ENCODE results near the gene LY9. TPM values are rescaled to one million over a fixed set of nuclear protein-coding genes. Genes with fewer than 3 reads are reported as not detected.

The LY9 gene
- polyA plus RNA-seq, 3 donors, result 1.4 to 2.7 (median 1.7) TPM

DNA sequence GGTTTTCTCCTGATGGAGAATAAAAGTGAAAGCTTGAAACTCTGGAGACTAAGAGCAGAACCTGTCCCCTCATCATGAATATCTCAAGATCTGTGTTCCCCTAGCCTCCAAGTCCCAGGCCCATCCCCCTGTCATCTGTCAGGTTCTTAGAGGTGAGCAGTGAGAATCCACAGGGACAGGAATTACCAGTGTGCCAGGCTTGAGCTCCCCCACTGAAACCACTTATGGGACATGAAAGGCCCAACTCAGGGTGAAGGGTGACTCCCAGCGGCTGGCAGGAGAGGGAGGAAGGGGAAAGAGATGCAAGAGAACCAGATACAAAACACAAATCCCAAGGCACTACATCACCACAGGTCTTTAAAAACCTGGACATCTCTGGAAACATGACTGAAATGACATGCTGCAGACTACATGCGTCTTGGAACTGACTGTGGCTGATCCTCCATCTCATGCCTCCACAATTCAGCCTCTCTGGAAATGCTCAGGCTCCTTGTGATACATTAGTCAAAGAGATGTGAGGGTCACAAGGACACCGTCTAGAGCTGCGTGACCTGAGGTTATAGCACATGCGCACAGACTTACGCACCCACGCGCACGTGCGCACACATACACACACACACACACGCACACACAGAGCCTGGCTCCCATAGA, 6.8 kb upstream of the LY9 start:
- H3K9me3 Mint-ChIP-seq, result no peaks in the 10 kb centered on the region

DNA sequence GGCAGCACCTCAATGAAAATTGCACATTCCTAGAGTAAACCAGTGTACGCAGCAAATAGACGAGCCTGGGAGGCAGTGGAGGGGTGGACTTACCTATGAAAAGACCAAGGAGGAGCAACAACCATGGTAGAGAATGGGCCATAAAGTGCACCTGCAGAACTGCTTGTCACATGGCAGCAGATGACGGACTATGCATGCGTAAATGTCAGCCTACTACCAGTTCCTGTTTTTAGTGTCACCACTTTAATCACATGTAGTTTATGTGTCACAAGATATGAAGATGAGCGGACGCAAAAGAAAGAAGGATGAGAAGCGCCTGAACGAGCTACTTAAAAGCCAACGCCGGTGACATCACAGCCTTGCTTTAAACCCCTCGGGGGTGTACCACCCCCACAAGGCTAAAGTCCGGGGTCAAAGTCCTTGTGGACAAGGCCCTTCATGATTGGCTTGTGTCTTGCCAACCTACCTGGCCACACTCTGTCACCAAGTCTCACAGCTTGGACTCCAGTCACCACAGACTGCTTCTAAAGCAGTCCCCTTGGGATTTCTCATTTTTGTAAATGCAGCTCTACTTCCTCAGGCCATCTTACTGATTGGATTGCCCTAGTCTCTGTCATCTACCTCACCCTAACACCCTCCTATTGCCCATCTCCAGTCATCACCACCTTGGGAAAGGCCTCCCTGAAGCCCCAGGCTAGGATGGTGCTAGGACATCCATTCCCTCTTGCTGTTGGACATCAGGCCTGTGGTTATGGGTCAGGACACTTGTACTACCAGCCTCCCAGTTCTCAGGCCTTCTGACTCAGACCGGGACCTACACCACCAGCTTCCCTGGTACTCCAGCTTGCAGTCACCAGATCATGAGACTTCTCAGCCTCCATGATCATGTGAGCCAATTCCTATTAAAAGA, 6.0 kb upstream of the LY9 start:
- DNase-seq, result peak; percentile 75 to 92 (median 78)
- H3K4me3 ChIP-seq (replicated peaks in 1 of 3; ENCODE audit: low read depth in 2 of 3, low read length in 3 of 3), result no peak overlapping the region
- intact Hi-C loops (cut with micrococcal nuclease), result loop anchor here in 1 of 2 donors (10.0 kb wide), 1 partner anchor 85 kb away; no protein-coding TSS in a partner anchor
- H3K4me2 ChIP-seq (replicated peaks; ENCODE audit: extremely low read depth, low read length, poor library complexity, severe bottlenecking), result no peak overlapping the region
- 61% methylated on average over 8 of the region's 13 CpGs for WGBS (ENCODE audit: insufficient coverage)
- peaks cover 0 to 15% of the 10 kb centered on the region in 2 donors for H3K4me1 ChIP-seq (ENCODE audit: control insufficient read depth in 1 of 2, insufficient read depth in 2 of 2, low read length in 2 of 2)
- peaks cover 27% of the 10 kb centered on the region for H3K4me1 Mint-ChIP-seq
- H3K4me3 Mint-ChIP-seq, result peak overlapping the region; percentile 16 to 59
- peak overlapping the region; percentile 72 to 80 for H3K27ac ChIP-seq (ENCODE audit: low read depth in 1 of 2, low read length in 2 of 2)
- peak overlapping the region; percentile 89 to 99 (median 94) for H3K27ac Mint-ChIP-seq
- H3K9me3 Mint-ChIP-seq, result no peaks in the 10 kb centered on the region
- no peaks in the 10 kb centered on the region for H3K9me3 ChIP-seq (replicated peaks in 1 of 2; ENCODE audit: control insufficient read depth in 1 of 2, insufficient read depth in 1 of 2, low read length in 2 of 2)
- H4K20me1 ChIP-seq (ENCODE audit: insufficient read depth, low read length), result no peaks in the 10 kb centered on the region
- H3K27me3 ChIP-seq (ENCODE audit: control insufficient read depth in 2 of 2, insufficient read depth in 2 of 2, low read length in 2 of 2), result no peaks in the 10 kb centered on the region
- no peaks in the 10 kb centered on the region for H3K79me2 ChIP-seq (ENCODE audit: insufficient read depth, low read length)
- H3K36me3 ChIP-seq (replicated peaks in 1 of 2; ENCODE audit: control insufficient read depth in 1 of 2, insufficient read depth in 2 of 2, low read length in 2 of 2), result no peaks in the 10 kb centered on the region
- no peaks in the 10 kb centered on the region for H3K36me3 Mint-ChIP-seq
- TF ChIP-seq, protein P1, sequence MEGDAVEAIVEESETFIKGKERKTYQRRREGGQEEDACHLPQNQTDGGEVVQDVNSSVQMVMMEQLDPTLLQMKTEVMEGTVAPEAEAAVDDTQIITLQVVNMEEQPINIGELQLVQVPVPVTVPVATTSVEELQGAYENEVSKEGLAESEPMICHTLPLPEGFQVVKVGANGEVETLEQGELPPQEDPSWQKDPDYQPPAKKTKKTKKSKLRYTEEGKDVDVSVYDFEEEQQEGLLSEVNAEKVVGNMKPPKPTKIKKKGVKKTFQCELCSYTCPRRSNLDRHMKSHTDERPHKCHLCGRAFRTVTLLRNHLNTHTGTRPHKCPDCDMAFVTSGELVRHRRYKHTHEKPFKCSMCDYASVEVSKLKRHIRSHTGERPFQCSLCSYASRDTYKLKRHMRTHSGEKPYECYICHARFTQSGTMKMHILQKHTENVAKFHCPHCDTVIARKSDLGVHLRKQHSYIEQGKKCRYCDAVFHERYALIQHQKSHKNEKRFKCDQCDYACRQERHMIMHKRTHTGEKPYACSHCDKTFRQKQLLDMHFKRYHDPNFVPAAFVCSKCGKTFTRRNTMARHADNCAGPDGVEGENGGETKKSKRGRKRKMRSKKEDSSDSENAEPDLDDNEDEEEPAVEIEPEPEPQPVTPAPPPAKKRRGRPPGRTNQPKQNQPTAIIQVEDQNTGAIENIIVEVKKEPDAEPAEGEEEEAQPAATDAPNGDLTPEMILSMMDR (IDR thresholded peaks at IDR 0.05), result no peak
- peak overlapping the region; percentile 46 for H2AFZ ChIP-seq (ENCODE audit: insufficient read depth, low read depth, low read length, poor library complexity, severe bottlenecking)
- peaks cover 0 to 2% (median 1%) of the 10 kb centered on the region in 3 donors for H3K27me3 Mint-ChIP-seq (ENCODE audit: low read depth in 3 of 3)
- peak overlapping the region; percentile 11 for H3K9ac ChIP-seq (ENCODE audit: insufficient read depth, low read length, poor library complexity, severe bottlenecking)

More for the DNA sequence above, 6.8 kb upstream of the LY9 start:
- Histone ChIP-seq H3K4me2 (replicated peaks; ENCODE audit: extremely low read depth, low read length, poor library complexity, severe bottlenecking) (no peak overlapping the region), H3K4me1 (ENCODE audit: control insufficient read depth in 1 of 2, insufficient read depth in 2 of 2, low read length in 2 of 2) (peaks cover 0 to 12% of the 10 kb centered on the region in 2 donors), H3K27me3 (ENCODE audit: control insufficient read depth in 2 of 2, insufficient read depth in 2 of 2, low read length in 2 of 2) (no peaks in the 10 kb centered on the region), H3K9me3 (replicated peaks in 1 of 2; ENCODE audit: control insufficient read depth in 1 of 2, insufficient read depth in 1 of 2, low read length in 2 of 2) (no peaks in the 10 kb centered on the region), H3K79me2 (ENCODE audit: insufficient read depth, low read length) (no peaks in the 10 kb centered on the region), H3K27ac (ENCODE audit: low read depth in 1 of 2, low read length in 2 of 2) (peak overlapping the region in 1 of 2 donors; percentile 80), H3K36me3 (replicated peaks in 1 of 2; ENCODE audit: control insufficient read depth in 1 of 2, insufficient read depth in 2 of 2, low read length in 2 of 2) (no peaks in the 10 kb centered on the region), H3K9ac (ENCODE audit: insufficient read depth, low read length, poor library complexity, severe bottlenecking) (no peak overlapping the region), H3K4me3 (replicated peaks in 1 of 3; ENCODE audit: low read depth in 2 of 3, low read length in 3 of 3) (no peak overlapping the region), H4K20me1 (ENCODE audit: insufficient read depth, low read length) (no peaks in the 10 kb centered on the region), H2AFZ (ENCODE audit: insufficient read depth, low read depth, low read length, poor library complexity, severe bottlenecking) (no peak overlapping the region)
- intact Hi-C loops (cut with micrococcal nuclease), result no loop called here
- WGBS (ENCODE audit: insufficient coverage), result 100% methylated on average over 6 of the region's 11 CpGs
- Mint-ChIP-seq H3K27ac (peak overlapping the region; percentile 40 to 99 (median 89)), H3K4me1 (peaks cover 23% of the 10 kb centered on the region), H3K4me3 (no peak overlapping the region), H3K27me3 (ENCODE audit: low read depth in 3 of 3) (peaks cover 0 to 2% (median 1%) of the 10 kb centered on the region in 3 donors), H3K36me3 (no peaks in the 10 kb centered on the region)
- TF ChIP-seq, protein P1 (IDR thresholded peaks at IDR 0.05), result no peak
- DNase-seq, result no peak

Measured in CD14-positive monocyte (primary cell).